Right atrium auricular region (tissue), 2 donors: ENCODE data around the gene CDH2. TPM values are rescaled to one million over a fixed set of nuclear protein-coding genes. Genes with fewer than 3 reads are reported as not detected.
A peak's percentile ranks its signal among the peaks of the same experiment; 100 is the strongest.

Experiments used
- DNase-seq: peaks from one replicate; pipeline ENCODE4 v3.0.0-alpha.2; 2019; ENCODE audit warnings: low spot score
- H3K27ac ChIP-seq, 2 donors: fragments of 200-600 bp; sonication (generic); 1 replicate in 1 of 2; 2 replicates in 1 of 2; pipeline ENCODE4 v1.5.1; 2016 to 2019
- H3K27me3 ChIP-seq, 2 donors: fragments of 200-600 bp; sonication (generic); one replicate each; pipeline versions ENCODE4 v1.5.1 to v1.6.0; 2017 to 2019
- H3K36me3 ChIP-seq: fragments of 200-600 bp; sonication (generic); one replicate; pipeline ENCODE4 v1.5.1; 2016
- H3K4me1 ChIP-seq, 2 donors: fragments of 200-600 bp; sonication (generic); one replicate each; pipeline versions ENCODE4 v1.5.1 to v1.6.0; 2017 to 2019
- H3K4me3 ChIP-seq, 2 donors: fragments of 200-600 bp; sonication (generic); 1 replicate in 1 of 2; 2 replicates in 1 of 2; pipeline ENCODE4 v1.5.1; 2017 to 2019; ENCODE audit warnings: mild to moderate bottlenecking in 1 of 2, moderate library complexity in 1 of 2
- H3K9me3 ChIP-seq, 2 donors: fragments of 200-600 bp; sonication (generic); one replicate each; pipeline ENCODE4 v1.5.1; 2019
- total RNA-seq, 2 donors: library from RNA; depleted of rRNA; stranded (reverse); fragments of >200 nt; gene quantifications; one replicate each; pipeline ENCODE4 v1.1.0, GENCODE V29; 2016
- TF ChIP-seq, protein P1 (sequence below), 2 donors: fragments of 200-600 bp; sonication (generic); IDR thresholded peaks; one replicate each; pipeline ENCODE4 v1.5.1; 2019; ENCODE audit warnings: antibody characterized with exemption in 2 of 2

Gene CDH2
- total RNA-seq, 2 donors from 2014 or later, result 205 to 269 TPM

DNA sequence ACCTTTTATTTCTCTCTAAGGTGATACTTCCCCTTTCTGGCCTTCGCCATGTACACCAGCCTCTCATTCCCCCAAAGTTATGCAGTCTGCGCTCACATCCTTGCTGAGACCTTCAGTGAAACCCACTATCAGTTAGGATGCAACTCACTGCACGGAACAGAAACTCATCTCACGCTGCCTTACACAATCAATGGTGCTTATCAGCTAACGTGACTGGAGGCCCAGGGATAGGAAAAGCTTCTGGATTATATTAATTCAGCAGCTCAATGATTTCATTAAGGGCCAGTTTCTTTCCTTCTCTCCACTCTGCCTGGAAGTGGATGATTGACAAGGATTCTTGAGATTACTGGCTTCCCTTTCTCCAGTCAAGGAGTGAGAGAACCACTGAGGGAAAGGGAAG lies 44.8 kb downstream of the CDH2 start:
- no peak for DNase-seq
- H3K4me1 ChIP-seq, result peaks cover 0 to 43% of the 10 kb centered on the region in 2 donors
- TF ChIP-seq, protein P1, sequence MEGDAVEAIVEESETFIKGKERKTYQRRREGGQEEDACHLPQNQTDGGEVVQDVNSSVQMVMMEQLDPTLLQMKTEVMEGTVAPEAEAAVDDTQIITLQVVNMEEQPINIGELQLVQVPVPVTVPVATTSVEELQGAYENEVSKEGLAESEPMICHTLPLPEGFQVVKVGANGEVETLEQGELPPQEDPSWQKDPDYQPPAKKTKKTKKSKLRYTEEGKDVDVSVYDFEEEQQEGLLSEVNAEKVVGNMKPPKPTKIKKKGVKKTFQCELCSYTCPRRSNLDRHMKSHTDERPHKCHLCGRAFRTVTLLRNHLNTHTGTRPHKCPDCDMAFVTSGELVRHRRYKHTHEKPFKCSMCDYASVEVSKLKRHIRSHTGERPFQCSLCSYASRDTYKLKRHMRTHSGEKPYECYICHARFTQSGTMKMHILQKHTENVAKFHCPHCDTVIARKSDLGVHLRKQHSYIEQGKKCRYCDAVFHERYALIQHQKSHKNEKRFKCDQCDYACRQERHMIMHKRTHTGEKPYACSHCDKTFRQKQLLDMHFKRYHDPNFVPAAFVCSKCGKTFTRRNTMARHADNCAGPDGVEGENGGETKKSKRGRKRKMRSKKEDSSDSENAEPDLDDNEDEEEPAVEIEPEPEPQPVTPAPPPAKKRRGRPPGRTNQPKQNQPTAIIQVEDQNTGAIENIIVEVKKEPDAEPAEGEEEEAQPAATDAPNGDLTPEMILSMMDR (IDR thresholded peaks at IDR 0.05), result no peak
- H3K36me3 ChIP-seq, result no peaks in the 10 kb centered on the region
- H3K27me3 ChIP-seq, result no peaks in the 10 kb centered on the region
- H3K27ac ChIP-seq, result peak overlapping the region in 1 of 2 donors; percentile 85
- H3K4me3 ChIP-seq, result no peak overlapping the region
- H3K9me3 ChIP-seq, result no peaks in the 10 kb centered on the region

DNA sequence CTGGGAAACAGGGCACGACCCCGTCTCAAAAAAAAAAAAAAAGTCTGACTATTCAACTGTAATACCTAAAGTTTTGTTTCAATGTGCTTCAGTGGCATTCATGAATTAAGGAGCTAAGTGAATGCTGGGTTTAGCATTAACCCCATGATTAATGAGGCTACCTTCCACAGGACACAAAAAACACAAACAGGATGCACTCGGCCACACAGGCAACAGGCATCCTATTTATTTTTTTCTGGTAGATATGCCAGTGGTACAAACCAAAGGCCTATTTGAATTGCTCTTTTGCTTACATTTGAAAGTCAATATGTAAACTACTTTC lies 48.3 kb downstream of the CDH2 start:
- Histone ChIP-seq H3K4me1 (peaks cover 0 to 57% of the 10 kb centered on the region in 2 donors), H3K4me3 (no peak overlapping the region), H3K9me3 (no peaks in the 10 kb centered on the region), H3K27me3 (no peaks in the 10 kb centered on the region), H3K27ac (peak overlapping the region in 1 of 2 donors; percentile 85), H3K36me3 (no peaks in the 10 kb centered on the region)
- TF ChIP-seq, protein P1 (IDR thresholded peaks at IDR 0.05), result no peak
- no peak for DNase-seq

DNA sequence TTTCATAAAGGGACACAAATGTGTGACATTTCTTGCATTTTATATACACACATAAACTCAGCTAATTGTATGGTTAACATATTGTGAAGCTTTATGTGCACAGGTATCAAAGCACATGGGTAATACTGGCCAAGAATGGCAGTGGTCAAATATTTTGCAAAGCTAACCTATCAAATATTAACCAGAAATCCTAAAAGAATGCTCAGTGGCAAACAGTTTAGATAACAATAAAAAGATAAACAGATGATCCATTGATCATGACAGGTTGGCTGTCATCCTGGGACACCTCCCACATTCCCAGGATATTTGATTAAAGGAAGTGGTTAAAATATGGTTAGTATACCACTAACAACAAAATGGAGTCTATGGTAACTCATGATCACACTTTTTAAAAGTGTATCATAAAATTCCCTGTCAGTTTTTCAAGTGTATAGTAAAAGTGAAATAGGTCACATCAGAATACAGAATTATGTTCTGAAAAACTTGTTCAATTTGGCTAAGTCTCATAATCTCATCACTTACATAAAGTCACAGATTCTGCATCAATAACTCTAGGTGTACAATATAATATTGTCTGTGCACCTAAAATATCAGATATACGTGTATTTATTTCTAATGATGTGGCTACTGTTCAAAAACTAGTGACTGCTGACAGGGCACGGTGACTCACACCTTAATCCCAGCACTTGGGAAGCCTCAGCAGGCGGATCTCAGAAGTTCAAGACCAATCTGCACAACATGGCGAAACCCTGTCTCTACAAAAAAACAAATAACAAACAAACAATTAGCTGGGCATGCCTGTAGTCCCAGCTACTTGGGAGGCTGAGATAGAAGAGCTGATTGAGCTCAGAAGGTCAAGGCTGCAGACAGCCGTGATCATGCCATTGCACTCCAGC lies 48.9 kb downstream of the CDH2 start:
- H3K4me1 ChIP-seq, result peaks cover 0 to 63% of the 10 kb centered on the region in 2 donors
- DNase-seq, result no peak
- H3K27me3 ChIP-seq, result no peaks in the 10 kb centered on the region
- no peak overlapping the region for H3K4me3 ChIP-seq
- no peaks in the 10 kb centered on the region for H3K36me3 ChIP-seq
- peak overlapping the region; percentile 63 to 85 for H3K27ac ChIP-seq
- TF ChIP-seq, protein P1 (IDR thresholded peaks at IDR 0.05), result no peak
- H3K9me3 ChIP-seq, result no peaks in the 10 kb centered on the region

DNA sequence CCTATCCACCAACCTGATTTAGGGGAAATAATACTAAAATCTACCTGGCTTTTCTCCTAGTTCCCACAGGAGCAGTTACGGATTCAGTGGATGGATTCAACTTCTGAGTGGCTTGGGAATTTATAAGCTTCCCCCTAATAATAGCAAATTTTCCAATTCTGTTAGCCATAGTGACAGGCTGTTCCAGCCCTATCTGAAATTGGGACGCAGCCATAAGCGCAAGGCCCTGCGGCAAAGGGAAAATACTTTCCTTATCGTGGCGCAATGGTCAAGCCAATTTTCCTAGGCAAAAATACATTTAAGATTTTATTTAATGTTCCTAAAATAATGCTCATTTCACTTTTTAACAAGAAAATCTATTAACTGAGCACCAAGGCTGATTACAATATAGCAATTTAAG lies 49.7 kb downstream of the CDH2 start:
- DNase-seq, result no peak

DNA sequence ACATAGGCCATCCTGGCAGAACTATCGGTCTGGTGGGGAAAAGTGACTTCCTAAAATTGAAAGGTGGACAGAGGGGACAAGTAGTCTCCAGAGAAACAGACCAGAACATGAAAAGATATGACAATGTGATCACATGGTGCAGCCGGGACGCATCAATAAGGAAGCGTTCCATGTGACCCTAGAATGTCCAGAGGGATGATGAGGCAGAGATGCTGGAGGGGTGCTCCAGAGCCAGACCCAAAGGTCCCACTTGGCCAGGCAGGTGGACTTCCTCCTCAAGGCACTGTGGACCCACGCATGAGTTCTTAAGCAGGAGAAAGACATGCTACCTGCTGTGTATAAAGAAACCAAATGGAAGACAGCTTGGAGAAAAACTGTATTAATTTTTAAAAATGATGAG lies 50.2 kb downstream of the CDH2 start:
- H3K27ac ChIP-seq, result peak overlapping the region; percentile 63 to 85
- H3K36me3 ChIP-seq, result no peaks in the 10 kb centered on the region
- H3K27me3 ChIP-seq, result no peaks in the 10 kb centered on the region
- H3K4me3 ChIP-seq, result no peak overlapping the region
- TF ChIP-seq, protein P1 (IDR thresholded peaks at IDR 0.05), result no peak
- no peak for DNase-seq
- no peaks in the 10 kb centered on the region for H3K9me3 ChIP-seq
- peaks cover 0 to 56% of the 10 kb centered on the region in 2 donors for H3K4me1 ChIP-seq

More for the DNA sequence above, 49.7 kb downstream of the CDH2 start:
- TF ChIP-seq, protein P1 (IDR thresholded peaks at IDR 0.05), result no peak
- no peaks in the 10 kb centered on the region for H3K36me3 ChIP-seq
- H3K9me3 ChIP-seq, result no peaks in the 10 kb centered on the region
- no peaks in the 10 kb centered on the region for H3K27me3 ChIP-seq
- H3K4me1 ChIP-seq, result peaks cover 0 to 56% of the 10 kb centered on the region in 2 donors
- H3K4me3 ChIP-seq, result no peak overlapping the region
- H3K27ac ChIP-seq, result peak overlapping the region; percentile 63 to 85
